AML-193 (cell line): ENCODE measurements around the gene USP6NL.
A peak's percentile ranks its signal among the peaks of the same experiment; 100 is the strongest.

ENCODE experiments used
- DNase-seq, 2 experiments: peaks; one replicate each; lab custom pipeline; 2025; lab: John Stamatoyannopoulos, UW

Gene USP6NL

DNA sequence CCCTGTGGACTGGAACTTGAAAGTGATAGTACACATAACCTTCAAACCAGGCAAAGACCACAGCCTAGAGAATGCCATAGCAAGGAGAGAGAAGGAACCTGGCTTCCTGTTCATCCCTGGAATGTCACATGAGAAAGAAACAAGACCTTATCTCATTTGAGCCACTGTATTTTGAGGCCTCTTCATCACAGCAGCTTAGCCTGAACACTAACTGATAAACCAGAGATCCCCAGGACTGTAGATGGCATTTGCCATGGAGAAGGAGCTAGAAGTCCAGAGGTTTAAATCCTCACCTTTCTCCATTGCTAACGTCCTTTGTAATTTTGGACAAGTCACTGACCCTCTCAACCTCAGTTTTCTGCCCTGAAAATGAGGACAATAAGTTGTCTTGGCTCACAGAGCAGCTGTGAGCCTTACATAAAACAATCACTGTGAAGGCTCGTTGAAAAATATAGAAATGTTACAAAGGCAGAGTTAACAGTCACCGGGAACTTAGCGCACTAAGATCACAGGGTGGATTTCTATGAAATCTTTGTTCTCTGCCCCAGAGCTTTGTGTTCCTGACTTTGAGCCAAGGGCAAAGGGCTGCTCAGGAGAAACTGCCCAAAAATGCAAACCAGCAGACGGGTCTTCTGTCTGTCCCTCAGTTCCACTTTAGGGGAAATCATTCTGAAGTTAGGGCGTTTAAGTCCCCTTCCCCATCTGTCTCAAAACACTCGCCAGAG is 197.0 kb downstream of the USP6NL start:
- no peak for DNase-seq

DNA sequence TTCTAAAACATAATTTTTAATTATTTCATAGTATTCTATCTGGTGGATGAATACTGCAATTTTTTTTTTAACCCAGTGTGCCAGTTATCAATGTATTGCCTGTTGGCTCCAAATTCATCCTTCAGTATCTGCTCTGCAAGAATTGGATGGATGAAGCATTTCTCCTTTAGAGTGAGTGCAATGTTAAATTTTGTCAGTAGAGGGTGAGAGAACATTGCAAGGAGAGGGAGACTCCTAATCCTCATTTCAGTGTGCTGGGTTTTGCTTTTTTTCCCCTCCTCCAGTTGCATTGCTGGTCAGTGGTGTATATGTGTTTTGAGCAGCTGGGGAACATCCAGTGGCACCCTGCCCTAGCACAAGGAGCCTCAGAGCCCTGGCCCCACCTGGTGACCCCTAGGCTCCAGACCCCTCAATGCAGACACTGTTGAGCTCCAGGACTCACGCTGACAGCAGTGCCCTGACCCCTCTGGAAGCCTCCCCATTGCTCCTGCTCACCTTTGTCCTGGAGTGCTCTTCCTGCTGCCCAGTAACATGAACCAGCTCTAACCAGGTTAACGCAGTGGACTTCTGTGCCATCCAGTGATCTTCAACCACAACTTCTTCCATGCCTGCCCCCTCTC is 199.4 kb downstream of the USP6NL start:
- peak; percentile 5 to 11 for DNase-seq

- DNase-seq, result no peak
These were observed 202.1 kb downstream of the USP6NL start for GRCh38 chr10:11409357-11409756.

DNA sequence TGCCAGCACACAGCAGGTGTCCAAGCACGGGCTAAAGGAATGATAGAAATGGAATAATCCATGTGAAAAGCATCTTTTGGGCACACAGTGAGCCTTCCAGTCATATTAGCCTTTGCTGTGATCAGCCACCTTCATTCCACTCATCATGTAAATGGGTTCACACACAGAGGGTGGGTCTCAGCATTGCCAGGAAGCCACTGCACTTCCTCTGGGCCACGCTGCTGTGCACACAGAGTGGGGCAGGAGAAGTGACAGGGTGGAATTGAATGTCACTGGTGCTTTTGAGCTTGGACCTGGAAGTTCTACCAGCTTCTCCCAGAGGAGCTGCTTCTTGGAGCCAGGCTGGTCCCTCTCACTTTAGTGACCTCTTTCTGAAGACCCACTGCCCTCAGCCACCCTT is 203.5 kb downstream of the USP6NL start:
- DNase-seq, result no peak

DNA sequence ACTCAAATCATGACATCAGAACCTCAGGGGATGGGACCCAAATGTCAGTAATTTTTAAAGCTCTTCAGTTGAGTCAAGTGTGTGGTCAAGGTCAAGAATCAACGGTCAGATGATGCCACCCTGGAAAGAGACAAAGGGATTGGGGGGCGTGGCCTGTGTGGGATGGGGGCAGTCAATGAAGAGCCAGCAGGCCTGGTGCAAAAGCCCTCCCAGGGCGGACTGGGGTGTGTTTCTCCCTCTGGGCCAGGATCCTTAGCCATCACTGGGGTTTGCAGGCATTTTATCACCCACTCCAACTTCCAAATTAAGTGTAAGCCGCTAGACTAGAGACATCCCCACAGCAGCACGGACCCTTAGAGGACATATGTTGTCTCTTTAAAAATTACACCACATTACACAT is 204.7 kb downstream of the USP6NL start:
- no peak for DNase-seq

- DNase-seq, result no peak
These were observed 206.5 kb downstream of the USP6NL start for GRCh38 chr10:11404901-11405300.
